ENCODE measurements around the gene HOXC10. TPM values are rescaled to one million over a fixed set of nuclear protein-coding genes. Genes with fewer than 3 reads are reported as not detected.

Gene HOXC10
- total RNA-seq, 1 donor from 2014 or later = 0.85 TPM

DNA sequence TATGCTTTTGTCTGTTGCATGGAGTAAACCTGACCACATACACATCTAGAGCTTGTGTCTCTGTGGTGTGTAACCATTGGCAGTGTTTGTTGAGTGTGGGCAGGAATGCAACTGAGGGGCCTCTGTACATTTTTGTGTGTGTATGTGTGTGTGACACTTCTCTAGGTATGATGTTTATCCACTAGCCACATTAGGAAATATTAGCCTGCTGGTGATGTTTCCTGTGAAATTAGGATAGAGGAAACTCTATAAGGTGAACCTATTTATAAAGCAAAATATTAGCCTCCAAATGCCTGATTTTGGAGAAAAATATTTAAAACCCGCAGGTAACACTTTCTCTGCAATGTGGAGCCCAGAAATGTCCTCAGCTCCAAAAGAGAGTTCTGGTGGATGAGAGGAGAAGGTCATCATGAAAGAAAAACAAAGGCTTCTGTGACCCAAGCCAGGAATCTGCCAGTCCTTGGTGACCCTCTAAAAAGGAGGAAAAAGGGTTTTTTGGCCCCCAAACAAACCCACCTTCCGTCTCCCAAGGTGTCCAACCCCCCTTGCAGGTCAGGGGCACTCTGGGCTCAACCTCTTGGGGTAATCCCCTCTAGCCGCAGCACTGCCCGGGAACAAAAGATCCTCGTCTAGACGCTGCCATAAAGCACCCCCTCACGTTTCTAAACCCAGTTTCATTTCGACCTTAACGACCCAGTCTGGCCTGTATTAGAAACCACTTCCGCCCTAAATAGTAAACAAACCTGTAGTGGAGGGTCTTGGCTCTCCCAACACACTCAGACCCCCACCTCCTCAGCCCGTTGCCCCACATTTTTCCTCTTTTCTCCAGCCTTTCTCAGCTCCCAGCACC lies 7.1 kb upstream of the HOXC10 start:
- DNase-seq = no peak

DNA sequence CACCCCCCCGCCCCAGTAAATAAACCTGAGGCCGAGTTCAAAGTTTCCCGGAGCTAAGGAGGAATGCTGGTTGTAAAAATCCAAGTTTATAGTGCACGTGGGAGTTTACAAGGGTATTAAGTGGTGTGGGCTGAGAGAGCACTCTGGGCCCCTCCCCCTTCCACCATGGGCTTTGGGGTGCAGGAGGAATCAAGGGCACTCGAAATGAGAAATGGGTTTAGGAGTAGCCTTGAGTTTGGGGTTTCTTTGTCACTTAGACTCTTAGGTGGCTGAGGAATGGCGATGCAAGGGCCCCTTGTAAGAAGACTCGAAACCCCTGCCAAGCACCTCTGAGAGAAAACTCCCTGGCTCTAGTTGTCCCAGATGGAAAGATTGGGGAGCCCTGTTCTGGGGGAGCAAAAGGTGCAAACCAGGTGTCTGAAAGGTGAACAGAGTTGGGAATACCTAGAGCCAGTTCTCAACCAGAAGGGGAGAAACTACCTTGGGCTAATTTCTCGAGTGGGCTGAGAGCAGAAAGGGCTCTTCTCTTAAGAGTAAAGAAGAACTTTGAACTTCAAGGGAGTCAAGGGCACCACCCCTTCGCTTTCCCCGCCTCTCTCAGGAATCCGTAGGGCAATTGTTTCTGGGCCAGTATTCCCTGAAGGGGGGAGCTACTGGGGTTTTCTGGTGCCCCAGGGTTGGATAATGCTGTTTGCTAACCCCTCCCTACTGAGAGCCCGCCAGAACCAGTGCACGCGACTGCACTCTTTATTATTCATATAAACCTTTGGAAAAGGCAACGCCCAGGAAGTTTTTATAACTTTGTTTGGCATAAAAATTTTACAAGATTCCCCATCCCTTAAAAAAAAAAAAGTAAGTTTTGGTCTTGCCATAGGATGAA lies 6.2 kb upstream of the HOXC10 start:
- DNase-seq = no peak

DNA sequence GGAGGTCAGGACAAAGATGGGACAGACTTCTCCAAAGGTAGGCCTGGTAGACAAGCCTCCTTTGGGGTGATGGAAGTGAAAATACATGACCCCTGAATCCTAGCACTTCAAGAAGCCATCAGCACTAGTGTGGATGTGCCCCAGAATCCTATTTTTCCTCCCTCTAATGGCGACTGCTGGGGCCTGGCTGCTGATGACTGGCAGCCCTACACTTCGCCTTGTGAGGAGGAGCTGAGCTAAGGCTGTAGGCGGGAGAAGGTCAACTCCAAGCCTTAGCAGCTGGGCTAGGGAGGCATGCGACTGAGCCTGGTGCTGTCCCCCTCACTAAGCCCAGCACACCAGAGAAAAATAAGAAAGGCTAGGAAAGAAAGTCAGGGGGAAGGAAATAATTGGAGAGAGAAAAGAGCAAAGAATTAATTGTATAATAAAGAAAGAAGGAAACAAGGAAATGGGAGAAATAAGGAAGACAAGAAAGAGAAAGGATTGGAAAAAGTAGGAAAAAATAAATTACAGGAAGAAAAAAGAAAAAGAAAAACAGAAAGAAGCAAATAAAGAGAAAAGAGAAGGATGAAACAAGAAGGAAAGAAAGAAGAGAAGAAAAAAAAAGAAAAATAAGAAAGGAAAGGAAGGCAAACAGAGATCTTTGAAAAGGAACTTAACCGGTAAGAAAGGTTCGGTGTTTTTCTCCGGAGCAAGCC lies 4.7 kb upstream of the HOXC10 start:
- DNase-seq = no peak

DNA sequence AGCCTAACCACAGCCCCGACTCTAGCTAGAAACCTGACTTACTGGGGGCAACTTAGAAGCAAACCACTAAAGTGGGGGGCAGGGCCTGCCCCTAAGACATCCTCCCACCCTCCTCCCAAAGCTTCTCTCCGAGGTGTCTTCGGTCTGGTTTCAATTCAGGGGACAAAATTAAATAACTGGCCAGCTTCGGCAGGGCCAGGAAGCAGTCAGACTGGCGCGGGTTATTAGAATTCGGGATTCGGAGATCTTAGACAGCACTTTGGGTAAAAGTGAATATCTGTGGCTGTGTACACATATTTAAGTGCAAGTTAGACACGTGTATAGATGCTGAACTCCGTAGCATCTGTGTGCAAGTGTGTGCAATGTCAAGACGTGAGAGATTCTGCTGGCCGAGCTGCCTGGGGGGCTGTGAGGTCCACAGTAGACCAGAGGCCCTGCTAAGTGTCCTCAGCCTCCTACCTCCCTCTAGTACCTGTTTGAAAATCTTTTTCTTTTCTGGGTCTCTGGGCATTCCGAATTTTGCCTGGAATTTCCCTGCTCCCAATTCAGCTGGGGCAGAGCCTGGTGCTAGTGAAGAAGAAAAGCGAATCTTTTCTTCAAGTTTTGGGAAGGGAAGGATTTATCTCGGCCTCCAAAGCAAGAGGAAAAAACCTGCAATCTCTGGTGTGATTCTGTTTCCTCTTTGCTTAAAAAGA lies 4.0 kb upstream of the HOXC10 start:
- DNase-seq = no peak

DNA sequence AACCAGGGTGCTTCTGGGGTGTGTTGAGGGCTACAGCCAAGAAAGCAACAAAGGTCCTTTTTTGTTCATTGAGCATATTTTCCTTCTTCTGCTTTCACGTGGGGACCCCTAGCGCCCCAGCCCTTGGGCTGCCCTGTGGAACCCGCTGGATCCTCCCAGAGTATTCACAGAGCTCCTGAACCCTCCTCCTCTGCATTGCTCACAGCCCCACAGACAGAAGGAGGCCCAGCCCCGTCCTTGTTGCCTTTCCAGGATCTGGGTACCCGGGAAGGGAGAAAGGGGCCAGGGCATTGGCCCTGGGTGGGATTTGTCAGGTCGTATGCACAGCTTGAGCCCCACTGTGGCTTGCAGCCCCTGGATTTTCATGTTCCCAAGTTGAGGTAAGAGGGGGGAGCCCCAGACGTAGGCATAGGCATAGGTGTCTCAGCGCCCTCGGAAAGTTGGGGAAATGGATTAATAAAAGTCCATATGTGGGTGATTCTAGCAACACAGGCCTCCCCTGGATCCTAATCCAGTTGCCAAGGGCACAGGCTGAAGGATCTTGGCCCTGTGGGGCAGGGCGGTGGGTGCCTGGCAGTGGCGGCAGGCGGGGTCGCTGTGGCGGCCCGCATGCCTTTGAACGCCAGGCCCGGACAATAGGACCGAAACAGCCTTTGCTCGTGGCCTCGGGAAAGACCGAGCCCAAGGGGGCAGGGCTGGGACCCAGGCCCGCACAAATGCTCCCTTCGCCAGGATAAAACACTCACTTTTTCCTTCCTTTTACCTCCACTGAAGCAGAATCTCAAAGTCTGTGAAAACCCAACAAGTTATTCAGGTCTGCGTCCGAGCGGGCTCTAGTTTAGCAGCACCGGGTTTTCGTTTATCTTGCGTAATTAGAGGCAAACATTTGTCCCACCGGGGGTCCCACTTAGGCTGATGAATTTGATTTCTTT lies 3.0 kb upstream of the HOXC10 start:
- DNase-seq = no peak

DNA sequence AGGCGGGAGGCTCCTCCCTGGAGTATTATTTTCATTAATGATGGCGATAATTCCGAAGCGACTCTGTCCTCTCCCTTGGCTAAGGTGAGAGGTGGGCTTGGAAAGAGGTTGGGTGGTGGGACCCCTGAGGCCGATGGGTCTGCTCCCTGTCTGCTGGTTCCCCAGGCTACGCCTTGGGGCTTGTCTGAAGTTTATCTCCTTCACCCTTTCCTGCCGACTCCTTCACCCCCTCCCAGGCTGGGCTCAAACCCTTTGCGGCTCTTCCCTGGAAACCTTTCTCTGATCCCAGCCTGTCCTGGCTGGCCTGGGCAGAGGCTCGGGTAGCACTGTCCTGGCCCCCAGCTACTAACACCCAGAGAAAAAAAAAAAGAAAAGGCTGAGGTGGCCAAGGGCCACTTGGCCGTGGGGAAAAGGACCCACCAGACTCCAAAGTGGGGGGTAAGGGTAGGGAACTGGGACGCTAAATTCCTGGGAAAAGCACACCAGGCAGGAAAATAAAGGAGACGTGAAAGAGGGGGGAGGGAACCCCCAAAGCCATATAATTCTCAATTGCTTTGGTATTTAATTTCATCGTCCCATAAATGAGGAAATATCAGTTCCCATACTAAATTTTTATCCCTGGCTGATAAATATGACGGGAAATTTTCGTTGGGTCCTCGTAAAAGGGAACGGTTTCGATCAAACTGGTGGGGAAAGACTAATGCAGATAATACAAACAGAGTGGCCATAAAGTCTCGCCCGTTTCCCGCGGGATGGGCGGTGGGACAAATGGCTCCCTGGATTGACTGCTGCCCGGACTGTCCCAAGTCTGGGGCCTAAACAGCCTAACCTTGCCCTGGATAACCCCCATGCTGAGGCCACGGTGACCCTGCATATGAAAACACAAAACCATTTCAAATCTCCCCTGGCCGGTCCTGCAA lies 2.0 kb upstream of the HOXC10 start:
- no peak for DNase-seq

DNA sequence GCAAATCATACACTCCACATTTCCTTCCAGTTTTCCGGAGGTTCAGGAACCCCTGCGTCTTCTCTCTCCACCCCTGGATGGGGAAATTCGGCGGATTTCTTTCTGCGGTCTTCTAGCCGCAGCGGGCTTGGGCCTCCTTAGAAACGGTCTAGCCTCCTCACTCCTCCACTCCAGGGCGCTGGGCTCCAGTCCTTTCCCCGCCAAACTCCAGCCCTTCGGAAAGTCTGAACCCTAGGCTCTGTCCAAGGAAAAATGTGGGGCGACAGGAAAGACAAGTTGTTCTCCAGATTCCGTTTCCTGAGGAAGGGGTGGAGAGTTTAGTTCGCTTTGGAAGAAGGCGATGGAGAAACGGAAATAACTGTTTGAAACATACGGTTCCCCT lies 1.4 kb upstream of the HOXC10 start:
- no peak for DNase-seq

DNA sequence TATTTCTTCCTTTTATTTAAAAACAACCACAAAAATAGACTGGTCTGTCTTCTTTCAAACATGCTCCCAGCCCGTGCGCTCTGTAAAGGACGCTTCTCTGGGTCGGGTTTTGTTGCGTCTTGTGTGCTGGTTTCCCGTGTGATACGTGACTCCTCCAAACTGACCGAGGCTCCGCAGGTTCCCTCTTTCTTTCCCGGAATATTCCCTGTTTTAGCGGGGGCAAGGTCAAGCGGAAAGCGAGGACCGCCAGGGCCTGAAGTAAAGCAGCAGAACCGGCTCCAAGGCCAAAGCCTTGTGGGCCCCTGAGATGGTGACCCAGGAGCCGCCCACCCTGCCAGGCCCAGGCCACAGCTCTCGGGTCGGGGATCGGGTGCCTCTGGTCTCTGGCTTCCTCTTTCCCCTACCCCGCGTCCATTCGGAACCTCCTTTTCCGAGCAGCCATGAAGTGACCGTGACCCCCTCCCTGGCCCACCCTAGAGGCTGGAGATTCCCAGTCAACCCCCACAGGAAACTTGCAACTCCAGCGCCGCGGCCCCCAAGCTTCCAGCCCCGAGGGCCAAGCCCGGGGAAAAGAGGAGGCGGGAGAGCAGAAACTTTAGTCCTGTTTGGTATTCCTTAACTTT lies 885 bp upstream of the HOXC10 start:
- DNase-seq = no peak

DNA sequence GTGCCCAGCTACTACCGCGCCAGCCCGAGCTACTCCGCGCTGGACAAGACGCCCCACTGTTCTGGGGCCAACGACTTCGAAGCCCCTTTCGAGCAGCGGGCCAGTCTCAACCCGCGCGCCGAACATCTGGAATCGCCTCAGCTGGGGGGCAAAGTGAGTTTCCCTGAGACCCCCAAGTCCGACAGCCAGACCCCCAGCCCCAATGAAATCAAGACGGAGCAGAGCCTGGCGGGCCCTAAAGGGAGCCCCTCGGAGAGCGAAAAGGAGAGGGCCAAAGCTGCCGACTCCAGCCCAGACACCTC lies 697 bp downstream of the HOXC10 start:
- no peak for DNase-seq

DNA sequence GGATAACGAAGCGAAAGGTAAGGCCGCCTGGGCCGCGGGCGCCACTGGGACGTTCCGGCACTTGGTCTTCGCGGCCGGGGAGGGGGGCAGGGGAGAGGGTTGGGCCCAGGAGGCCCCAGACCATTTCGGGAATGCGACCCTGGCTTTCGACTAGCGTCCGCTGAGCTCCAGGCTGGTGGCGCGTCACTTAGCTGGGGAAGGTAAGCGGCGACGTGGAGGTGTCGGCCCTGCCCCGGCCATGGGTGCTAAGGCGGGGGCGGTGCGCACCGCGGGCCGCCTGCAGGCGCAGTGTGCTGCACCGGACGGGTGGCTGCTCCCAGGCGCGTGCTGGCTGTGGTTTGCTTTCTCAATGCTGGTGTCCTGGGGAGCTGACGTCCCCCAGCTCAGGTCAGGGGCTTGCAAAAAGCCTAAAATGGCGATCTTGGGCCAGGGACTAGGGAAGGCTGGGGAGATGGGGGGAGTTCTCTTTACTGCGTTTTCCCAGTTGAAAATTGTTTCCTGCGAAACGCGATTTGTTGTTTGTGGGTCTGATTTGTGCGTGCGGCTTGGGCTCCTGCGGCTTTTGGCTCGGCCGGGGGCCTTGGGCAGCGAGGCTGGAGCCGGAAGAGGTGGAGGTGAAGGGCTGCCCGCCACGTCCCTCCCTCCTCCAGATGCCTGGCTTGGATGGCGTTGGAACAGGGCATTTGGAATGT lies 1.2 kb downstream of the HOXC10 start:
- DNase-seq = no peak

DNA sequence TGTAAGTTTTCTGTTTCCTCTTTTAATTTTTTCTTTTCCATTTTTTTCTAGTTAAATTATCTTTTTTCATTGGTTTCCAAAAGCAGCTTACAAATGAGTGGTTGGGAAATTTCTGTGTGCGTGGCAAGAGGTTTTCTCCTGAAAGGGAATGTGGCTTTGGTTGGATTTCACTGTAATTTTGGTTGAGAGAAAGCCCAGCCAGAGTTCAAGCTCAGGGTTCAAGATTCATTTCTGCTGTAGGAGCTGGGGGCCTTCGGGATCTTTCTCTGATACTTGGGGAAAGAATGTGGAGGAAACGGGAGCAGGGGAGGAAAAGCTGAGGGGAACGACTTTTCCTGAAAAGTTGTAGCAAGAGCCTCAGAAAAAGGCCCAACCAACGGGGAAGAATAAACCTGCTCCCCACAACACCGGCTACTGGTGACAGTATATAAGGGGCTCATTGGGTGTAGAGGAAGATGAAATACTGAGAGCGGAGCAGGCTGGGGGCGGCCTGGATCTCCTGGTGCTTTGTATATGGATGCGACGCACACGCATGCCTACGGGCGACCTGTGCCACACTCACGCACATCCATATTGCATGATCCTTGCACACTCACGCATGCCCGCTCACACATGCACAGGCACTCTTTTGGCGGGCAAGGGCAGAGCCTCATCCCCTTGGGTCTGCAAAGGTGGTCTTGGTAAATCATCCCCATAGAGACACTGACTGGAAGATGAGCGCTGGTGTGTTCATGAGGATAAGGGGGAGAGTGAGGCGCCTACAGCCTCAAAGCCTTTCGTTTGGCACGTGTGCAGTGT lies 1.9 kb downstream of the HOXC10 start:
- DNase-seq = no peak

DNA sequence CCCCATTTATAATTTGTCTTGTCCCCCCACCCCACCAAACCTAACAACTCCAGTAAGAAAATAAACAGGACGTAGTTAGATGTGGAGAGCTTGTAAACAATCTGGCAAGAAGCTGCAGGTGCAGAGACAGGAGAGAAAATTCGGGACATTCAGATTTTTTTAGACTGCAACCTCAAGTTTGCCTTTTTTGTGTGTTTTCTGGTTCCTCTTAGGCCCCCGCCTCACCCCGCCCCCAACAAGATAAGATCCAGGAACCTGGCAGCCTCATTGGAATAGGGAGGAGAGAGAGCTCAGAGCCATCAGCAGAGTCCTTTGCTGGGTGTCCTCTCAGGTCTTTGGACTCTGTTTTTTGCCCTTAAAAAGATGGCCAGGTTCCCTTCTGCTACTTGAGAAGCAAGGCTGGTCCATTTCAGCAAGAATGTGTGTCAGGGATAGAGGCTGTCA lies 2.9 kb downstream of the HOXC10 start:
- no peak for DNase-seq

DNA sequence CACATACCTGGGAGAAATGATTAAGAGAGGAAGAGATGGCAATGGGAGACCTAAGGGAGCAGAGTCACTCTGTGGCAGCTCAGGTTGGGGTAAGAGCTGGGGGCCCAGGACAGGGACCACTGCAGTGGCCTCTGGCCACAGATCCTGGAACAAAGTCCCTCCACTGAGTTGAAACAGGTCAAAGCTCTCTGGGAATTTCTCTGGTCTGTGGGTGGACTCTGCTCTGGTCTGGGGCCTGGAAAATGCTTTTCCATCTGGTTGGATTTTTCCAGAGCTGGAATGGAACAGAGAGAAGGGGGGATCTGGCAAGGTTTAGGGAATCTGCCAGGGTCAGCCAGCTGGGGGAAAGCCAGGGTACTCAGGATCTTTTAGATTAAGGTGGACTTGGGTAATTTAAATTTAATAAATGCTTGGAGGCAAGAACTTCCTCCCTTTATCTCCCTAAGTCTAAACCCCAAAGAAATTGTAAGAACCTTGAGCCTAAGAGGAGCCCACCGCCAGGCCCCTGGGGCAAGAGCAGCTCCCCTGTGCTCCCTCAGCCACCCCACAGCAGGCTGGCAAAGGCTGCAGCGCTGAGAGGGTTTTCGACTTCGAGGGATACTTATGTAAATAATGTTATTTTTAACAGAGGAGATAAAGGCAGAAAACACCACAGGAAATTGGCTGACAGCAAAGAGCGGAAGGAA lies 3.7 kb downstream of the HOXC10 start:
- no peak for DNase-seq

DNA sequence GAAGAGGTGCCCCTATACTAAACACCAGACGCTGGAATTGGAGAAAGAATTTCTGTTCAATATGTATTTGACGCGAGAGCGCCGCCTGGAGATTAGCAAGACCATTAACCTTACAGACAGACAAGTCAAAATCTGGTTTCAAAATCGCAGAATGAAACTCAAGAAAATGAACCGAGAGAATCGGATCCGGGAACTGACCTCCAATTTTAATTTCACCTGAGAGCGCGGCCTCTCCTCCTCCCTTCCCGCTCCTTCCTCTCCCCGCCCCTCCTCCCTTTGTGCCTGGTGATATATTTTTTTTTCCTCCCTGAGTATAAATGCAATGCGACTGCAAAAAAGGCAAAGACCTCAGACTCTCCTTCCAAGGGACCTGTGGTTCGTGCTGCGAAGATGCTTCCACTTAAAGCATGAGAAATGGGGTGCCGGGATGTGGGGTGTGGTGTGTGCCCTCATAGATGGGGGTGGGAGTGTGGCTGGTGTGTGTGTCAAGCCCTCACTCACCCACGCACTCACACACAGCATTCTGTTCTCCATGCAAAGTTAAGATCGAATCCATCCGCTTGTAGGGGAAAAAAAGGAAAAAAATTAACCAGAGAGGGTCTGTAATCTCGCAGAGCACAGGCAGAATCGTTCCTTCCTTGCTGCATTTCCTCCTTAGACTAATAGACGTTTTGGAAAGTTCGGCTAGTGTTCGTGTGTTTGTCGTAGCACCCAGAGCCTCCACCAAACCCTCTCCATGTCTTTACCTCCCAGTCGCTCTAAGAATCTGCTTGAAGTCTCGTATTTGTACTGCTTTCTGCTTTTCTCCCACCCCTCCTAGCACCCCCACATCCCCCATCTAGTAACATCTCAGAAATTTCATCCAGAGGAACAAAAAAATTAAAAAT lies 4.5 kb downstream of the HOXC10 start:
- peak; percentile 42 for DNase-seq

DNA sequence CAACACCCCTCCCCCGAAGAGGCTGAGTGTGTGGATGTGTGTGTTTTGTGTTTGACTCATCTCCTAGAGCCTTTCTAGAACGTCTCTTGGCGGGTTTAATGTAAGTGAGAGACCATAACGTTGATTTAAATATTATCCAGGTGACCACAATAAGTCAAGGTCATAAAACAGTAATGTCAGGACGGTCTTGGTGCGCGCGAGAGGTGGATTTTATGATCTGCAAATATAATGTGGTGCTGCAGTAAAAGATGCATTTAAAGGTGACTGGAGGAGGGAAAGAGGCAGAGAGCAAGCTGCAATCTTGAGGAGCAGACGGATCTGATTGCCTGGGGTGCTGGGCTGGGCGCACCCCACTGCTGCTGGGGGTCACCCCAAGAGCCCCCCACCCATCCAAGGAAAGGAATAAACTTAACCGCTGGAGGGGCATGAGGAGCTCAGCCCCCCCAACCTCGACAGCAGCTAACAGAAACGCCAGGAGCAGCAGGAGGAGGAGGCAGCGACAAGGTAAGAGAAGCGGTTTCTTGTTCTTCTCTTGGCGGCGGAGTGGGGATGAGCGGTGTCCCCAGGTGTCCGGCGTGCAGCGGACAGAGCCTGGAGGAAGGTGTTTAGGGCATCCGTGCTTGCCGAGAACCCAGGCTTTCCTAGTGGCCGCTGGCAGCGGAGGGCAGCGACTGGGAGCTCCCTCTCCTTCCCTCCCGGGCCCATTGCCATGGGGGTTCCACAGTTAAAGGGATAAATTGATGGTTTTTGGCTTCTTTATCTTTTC lies 5.5 kb downstream of the HOXC10 start:
- no peak for DNase-seq

DNA sequence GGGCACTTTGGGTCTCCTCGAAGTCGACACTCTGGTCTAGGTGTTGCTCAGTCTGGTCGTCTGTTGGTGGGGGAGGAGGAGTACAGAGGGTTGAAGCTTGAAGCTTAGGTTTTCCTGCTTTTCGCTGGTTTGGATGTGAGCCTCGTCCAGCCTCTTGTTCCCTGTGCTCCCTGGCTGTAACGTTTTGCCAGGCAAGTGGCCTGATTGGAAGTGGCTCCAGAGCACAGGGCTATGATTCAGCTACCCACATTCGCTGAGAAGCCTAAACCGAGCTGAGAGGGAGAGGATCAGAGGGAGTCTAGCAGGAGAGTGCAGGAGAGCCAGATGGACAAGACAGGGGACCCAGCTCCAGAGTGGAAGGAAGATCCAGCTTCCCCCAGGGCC lies 6.1 kb downstream of the HOXC10 start:
- no peak for DNase-seq

Data from dermis blood vessel endothelial cell (primary cell).